ENCODE results near the gene ATIC. TPM values are rescaled to one million over a fixed set of nuclear protein-coding genes. Genes with fewer than 3 reads are reported as not detected.

The ATIC gene
- polyA plus RNA-seq, 2 of the 4 experiments (the other 2 are of a cell fraction): 298 to 328 TPM

DNA sequence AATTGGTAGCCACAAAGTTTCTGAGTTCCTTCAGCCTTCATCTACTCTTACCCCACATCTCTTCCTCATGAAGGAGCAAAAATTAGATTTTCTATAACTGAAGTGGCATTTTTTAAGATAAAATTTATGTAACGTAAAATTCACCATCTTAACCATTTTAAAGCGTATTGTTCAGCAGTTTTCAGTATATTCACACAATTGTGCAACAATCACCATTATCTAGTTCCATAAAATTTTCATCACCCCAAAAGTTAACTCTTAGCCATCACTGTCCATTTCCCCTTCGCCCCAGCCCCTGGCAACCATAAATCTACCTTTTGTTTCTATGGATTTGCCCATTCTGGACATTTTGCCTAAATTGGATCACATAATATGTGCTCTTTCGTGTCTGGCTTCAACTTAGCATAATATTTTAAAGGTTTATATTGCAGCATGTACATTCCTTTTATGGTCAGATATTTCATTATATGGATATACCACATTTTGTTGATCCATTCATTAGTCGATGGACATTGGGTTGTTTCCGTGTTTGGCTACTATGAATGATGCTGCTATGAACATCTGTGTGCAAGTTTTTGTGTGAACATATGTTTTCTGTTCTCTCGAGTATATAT lies 44.6 kb downstream of the ATIC start:
- TF ChIP-seq CEBPB (IDR thresholded peaks at IDR 0.05): no peak
- no peak for TF ChIP-seq FOSL2 (IDR thresholded peaks at IDR 0.05)
- no peak for TF ChIP-seq FOSL2 (CRISPR knock-in tag; IDR thresholded peaks at IDR 0.05)
- TF ChIP-seq HOXB5 (CRISPR knock-in tag; IDR thresholded peaks at IDR 0.05): no peak
- no peak for TF ChIP-seq FOXS1 (CRISPR knock-in tag; IDR thresholded peaks at IDR 0.05)
- TF ChIP-seq ELK1 (IDR thresholded peaks at IDR 0.05; ENCODE audit: low read depth, low read length): no peak
- no peak for TF ChIP-seq ZC3H11A (IDR thresholded peaks at IDR 0.05)
- TF ChIP-seq EHF (CRISPR knock-in tag; IDR thresholded peaks at IDR 0.05): no peak
- no peak for TF ChIP-seq RARB (CRISPR knock-in tag; IDR thresholded peaks at IDR 0.05)
- TF ChIP-seq ZSCAN20 (CRISPR knock-in tag; IDR thresholded peaks at IDR 0.05): no peak
- no peak for TF ChIP-seq RAD21 (conservative IDR thresholded peaks at IDR 0.05 in 1 of 2, IDR thresholded peaks at IDR 0.05 in 1 of 2)
- TF ChIP-seq SMC3 (IDR thresholded peaks at IDR 0.05): no peak
- no peak for TF ChIP-seq KDM1A (IDR thresholded peaks at IDR 0.05; ENCODE audit: low read depth)
- no peak for TF ChIP-seq MAZ (IDR thresholded peaks at IDR 0.05; ENCODE audit: borderline replicate concordance, low read depth, low read length)
- TF ChIP-seq NPAS2 (CRISPR knock-in tag; IDR thresholded peaks at IDR 0.05; ENCODE audit: borderline replicate concordance): no peak
- no peak for TF ChIP-seq PHF8 (IDR thresholded peaks at IDR 0.05; ENCODE audit: borderline replicate concordance, low read depth)
- no peak for TF ChIP-seq REST (IDR thresholded peaks at IDR 0.05)
- TF ChIP-seq ATOH8 (CRISPR knock-in tag; IDR thresholded peaks at IDR 0.05; ENCODE audit: low read depth): no peak
- TF ChIP-seq BHLHE40 (IDR thresholded peaks at IDR 0.05; ENCODE audit: low read depth, low read length): no peak
- no peak overlapping the region for H3K4me2 ChIP-seq
- no peak for FAIRE-seq
- no peak overlapping the region for H3K27ac ChIP-seq
- no peak overlapping the region for H3K4me3 ChIP-seq
- DNase-seq (ENCODE audit: low read depth in 1 of 2, low spot score in 1 of 2): no peak
- POLR2A ChIA-PET: no interaction called here
- ATAC-seq: no peak
- no peaks in the 10 kb centered on the region for H3K9me3 ChIP-seq
- CTCF ChIA-PET: interaction anchor here (0.8 kb wide), 1 partner anchor 12 kb away, joined by 3 read pairs; no protein-coding TSS in a partner anchor
- WGBS (ENCODE audit: missing lambda C conversion rate): 98% methylated on average over 7 of the region's 7 CpGs
- no peaks in the 10 kb centered on the region for H3K4me1 ChIP-seq

GRCh38 chr2:215356948-215357461 lies 45.1 kb downstream of the ATIC start:
- no peak overlapping the region for H3K4me3 ChIP-seq
- H3K4me2 ChIP-seq: no peak overlapping the region
- POLR2A ChIA-PET: no interaction called here
- ATAC-seq (0 out of 6 replicates have a peak, but pooled peaks of 1 of the 2 experiments have one; percentile 11), FAIRE-seq (no peak), DNase-seq (ENCODE audit: low read depth in 1 of 2, low spot score in 1 of 2) (no peak)
- no peak overlapping the region for H3K27ac ChIP-seq
- H3K9me3 ChIP-seq: no peaks in the 10 kb centered on the region
- H3K4me1 ChIP-seq: no peaks in the 10 kb centered on the region
- CTCF ChIA-PET: interaction anchor here (0.8 kb wide), 1 partner anchor 11 kb away, joined by 3 read pairs; no protein-coding TSS in a partner anchor
- WGBS (ENCODE audit: missing lambda C conversion rate): 91% methylated on average over 9 of the region's 9 CpGs
- TF ChIP-seq RCOR1 (IDR thresholded peaks at IDR 0.05; ENCODE audit: low read depth, low read length) (no peak), CBX8 (IDR thresholded peaks at IDR 0.05) (no peak), CHD4 (IDR thresholded peaks at IDR 0.05; ENCODE audit: borderline replicate concordance) (no peak), GATA3 (IDR thresholded peaks at IDR 0.05; ENCODE audit: borderline replicate concordance) (no peak), HOXB5 (CRISPR knock-in tag; IDR thresholded peaks at IDR 0.05) (no peak), TFCP2L1 (CRISPR knock-in tag; IDR thresholded peaks at IDR 0.05) (no peak), HOXA7 (CRISPR knock-in tag; IDR thresholded peaks at IDR 0.05) (no peak), CEBPB (IDR thresholded peaks at IDR 0.05) (no peak), RARB (CRISPR knock-in tag; IDR thresholded peaks at IDR 0.05) (no peak), MAFK (IDR thresholded peaks at IDR 0.05; ENCODE audit: partially characterized antibody) (no peak), FOSL2 (IDR thresholded peaks at IDR 0.05) (no peak), FOSL2 (CRISPR knock-in tag; IDR thresholded peaks at IDR 0.05) (no peak), PHF8 (IDR thresholded peaks at IDR 0.05; ENCODE audit: borderline replicate concordance, low read depth) (no peak), ESRRA (IDR thresholded peaks at IDR 0.05; ENCODE audit: borderline replicate concordance, low read length) (no peak), BHLHE40 (IDR thresholded peaks at IDR 0.05; ENCODE audit: low read depth, low read length) (no peak), FOSB (CRISPR knock-in tag; IDR thresholded peaks at IDR 0.05) (no peak)
- TF ChIP-seq, protein P1, sequence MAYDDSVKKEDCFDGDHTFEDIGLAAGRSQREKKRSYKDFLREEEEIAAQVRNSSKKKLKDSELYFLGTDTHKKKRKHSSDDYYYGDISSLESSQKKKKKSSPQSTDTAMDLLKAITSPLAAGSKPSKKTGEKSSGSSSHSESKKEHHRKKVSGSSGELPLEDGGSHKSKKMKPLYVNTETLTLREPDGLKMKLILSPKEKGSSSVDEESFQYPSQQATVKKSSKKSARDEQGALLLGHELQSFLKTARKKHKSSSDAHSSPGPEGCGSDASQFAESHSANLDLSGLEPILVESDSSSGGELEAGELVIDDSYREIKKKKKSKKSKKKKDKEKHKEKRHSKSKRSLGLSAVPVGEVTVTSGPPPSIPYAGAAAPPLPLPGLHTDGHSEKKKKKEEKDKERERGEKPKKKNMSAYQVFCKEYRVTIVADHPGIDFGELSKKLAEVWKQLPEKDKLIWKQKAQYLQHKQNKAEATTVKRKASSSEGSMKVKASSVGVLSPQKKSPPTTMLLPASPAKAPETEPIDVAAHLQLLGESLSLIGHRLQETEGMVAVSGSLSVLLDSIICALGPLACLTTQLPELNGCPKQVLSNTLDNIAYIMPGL (CRISPR knock-in tag; IDR thresholded peaks at IDR 0.05; ENCODE audit: borderline replicate concordance): no peak
- TF ChIP-seq, protein P2, sequence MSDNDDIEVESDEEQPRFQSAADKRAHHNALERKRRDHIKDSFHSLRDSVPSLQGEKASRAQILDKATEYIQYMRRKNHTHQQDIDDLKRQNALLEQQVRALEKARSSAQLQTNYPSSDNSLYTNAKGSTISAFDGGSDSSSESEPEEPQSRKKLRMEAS (IDR thresholded peaks at IDR 0.05): no peak

Data from A549 (cell line).